ENCODE data around the gene PTPRN.

GRCh38 chr2:219291910-219292490, 17.2 kb downstream of the PTPRN start:
- TF ChIP-seq CTCF (IDR thresholded peaks at IDR 0.05; ENCODE audit: control extremely low read depth in 1 of 3, insufficient read depth in 1 of 3, low read depth in 1 of 3, low read length in 3 of 3) = no peak
- no peak for TF ChIP-seq GTF2F1 (IDR thresholded peaks at IDR 0.05; ENCODE audit: borderline replicate concordance, low read depth, low read length)
- no peak for TF ChIP-seq POLR2AphosphoS5 (IDR thresholded peaks at IDR 0.05; ENCODE audit: low read depth, low read length)
- TF ChIP-seq EZH2 (IDR thresholded peaks at IDR 0.05; ENCODE audit: low read depth, low read length, severe bottlenecking) = no peak
- no peak for TF ChIP-seq CBX5 (IDR thresholded peaks at IDR 0.05; ENCODE audit: low read depth, low read length)
- TF ChIP-seq EP300 (IDR thresholded peaks at IDR 0.05; ENCODE audit: borderline replicate concordance in 1 of 2, low read depth in 2 of 2, low read length in 2 of 2) = no peak
- no peak for TF ChIP-seq POLR2A (IDR thresholded peaks at IDR 0.05; ENCODE audit: control extremely low read depth in 1 of 2, low read depth in 2 of 2, low read length in 2 of 2)
- no peak for TF ChIP-seq CEBPB (IDR thresholded peaks at IDR 0.05; ENCODE audit: low read depth, low read length)
- no peak for TF ChIP-seq RAD21 (IDR thresholded peaks at IDR 0.05 in 1 of 2, conservative IDR thresholded peaks at IDR 0.05 in 1 of 2; ENCODE audit: low read depth in 2 of 2, low read length in 2 of 2)
- TF ChIP-seq TCF12 (IDR thresholded peaks at IDR 0.05; ENCODE audit: low read depth, low read length) = no peak
- no peak for TF ChIP-seq USF2 (IDR thresholded peaks at IDR 0.05; ENCODE audit: low read length)
- no peak for TF ChIP-seq MAX (IDR thresholded peaks at IDR 0.05)
- no peak for TF ChIP-seq SRF (IDR thresholded peaks at IDR 0.05; ENCODE audit: low read depth, low read length)
- TF ChIP-seq CHD1 (IDR thresholded peaks at IDR 0.05; ENCODE audit: low read depth, low read length) = no peak
